SK-N-MC (cell line): ENCODE results near the gene GPR157.

ENCODE experiments used
- EZH2 ChIP-seq: fragments of 200-600 bp; sonication (generic); IDR thresholded peaks from one replicate; pipeline ENCODE4 v1.6.1; 2017; ENCODE audit warnings: antibody characterized with exemption
- POLR2AphosphoS5 ChIP-seq: IDR thresholded peaks from 2 replicates; pipeline ENCODE4 v1.6.1; 2012; ENCODE audit warnings: mild to moderate bottlenecking, low read depth, low read length, borderline replicate concordance

- TF ChIP-seq EZH2 (no peak), POLR2AphosphoS5 (no peak)
These were observed 38.7 kb upstream of the GPR157 start for GRCh38 chr1:9167638-9168037.
